Germinal center (tissue), 1 donor: Measurements from ENCODE around the gene TMEM170B.

ENCODE experiments used
- DNase-seq: peaks from one replicate; pipeline ENCODE4 v3.0.0; 2012; ENCODE audit warnings: mixed read lengths, low spot score

The TMEM170B gene

DNA sequence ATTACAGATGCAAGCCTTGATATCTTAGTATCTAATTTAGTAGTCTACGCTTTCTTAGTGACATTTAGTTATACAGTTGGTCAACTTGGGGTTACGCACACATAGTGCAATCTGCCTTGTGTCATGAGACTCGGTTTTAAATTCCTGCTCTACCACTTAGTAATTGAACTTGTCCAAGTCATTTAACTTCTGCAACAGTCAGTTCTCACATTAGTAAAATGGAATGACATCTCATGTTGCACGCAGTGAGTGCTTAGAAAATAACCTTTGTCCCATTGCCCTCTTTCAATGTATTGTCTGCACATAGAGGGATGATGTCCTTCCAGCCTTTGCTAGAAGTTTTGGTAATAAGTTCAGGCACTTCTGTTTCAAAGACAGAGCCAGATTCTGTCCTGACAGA is 48.6 kb downstream of the TMEM170B start:
- DNase-seq: no peak

DNA sequence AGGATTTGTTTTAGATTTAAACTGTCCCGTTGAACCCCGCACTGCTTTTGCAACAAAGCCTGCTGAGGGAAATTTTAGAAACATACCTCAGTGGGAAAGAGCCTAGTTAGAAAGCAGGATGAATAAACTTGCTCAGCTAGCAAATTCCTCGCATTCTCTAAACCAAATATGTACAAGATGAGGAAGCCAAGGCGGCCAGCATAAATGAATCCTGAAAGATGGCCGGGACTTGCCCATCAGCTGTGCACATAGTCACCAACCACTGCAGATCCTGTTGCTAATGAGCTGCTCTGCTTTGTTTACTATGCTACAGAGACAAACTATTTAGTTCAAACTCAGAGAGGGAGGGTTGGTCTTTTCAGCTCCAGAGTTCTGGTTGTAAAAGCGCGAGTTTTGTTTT is 49.0 kb downstream of the TMEM170B start:
- DNase-seq: no peak

- no peak for DNase-seq
Observed at GRCh38 chr6:11589261-11589660, 51.7 kb downstream of the TMEM170B start.

- DNase-seq: no peak
Observed at GRCh38 chr6:11592294-11592906, 54.9 kb downstream of the TMEM170B start.

DNA sequence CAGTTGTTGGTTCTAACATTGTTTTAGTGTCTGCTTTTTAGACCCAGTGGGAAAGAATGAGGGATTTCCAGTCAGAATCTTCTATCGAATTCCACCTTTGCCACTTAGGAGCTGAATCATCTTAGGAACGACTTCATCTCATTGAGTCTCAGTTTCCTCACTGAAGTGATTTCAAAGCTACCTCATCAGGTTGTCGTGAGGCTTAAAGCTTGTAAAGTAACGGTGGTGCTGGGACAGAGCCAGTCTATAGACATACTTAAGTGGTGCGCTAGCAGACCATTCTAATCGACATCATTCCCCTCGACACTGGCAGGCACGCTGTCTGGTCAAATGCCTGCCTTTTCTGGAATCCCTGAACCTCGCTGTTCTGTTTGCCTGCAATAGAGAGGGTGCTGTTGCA is 55.5 kb downstream of the TMEM170B start:
- no peak for DNase-seq

DNA sequence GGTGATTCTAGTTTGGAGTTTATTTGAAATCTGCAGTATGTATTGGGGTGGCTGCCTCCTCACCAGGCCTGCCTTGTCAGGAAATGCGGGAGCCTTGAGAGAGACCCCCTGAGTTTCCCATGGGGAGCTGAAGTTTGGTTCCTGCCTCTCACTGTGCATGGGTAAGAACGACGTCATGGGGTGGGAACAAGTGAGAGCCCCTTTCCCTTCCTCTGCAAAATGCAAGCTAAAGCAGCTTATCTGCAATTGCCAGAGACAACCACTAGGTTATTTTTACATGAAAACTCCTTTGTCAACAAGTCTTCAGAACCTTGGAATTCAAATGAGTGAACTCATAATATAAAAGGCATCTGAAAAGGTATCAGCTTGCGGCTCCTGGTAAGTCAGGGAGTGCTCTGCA is 58.4 kb downstream of the TMEM170B start:
- DNase-seq: no peak

- DNase-seq: no peak
Observed at GRCh38 chr6:11596640-11597237, 59.2 kb downstream of the TMEM170B start.

GRCh38 chr6:11598687-11599086 is 61.1 kb downstream of the TMEM170B start:
- no peak for DNase-seq

GRCh38 chr6:11600251-11600650 is 62.7 kb downstream of the TMEM170B start:
- no peak for DNase-seq

- DNase-seq: no peak
Observed at GRCh38 chr6:11601776-11602605, 64.4 kb downstream of the TMEM170B start.

- DNase-seq: no peak
Observed at GRCh38 chr6:11604215-11604614, 66.7 kb downstream of the TMEM170B start.

- DNase-seq: no peak
Observed at GRCh38 chr6:11604836-11605506, 67.4 kb downstream of the TMEM170B start.

- DNase-seq: no peak
Observed at GRCh38 chr6:11605507-11605905, 68.0 kb downstream of the TMEM170B start.

DNA sequence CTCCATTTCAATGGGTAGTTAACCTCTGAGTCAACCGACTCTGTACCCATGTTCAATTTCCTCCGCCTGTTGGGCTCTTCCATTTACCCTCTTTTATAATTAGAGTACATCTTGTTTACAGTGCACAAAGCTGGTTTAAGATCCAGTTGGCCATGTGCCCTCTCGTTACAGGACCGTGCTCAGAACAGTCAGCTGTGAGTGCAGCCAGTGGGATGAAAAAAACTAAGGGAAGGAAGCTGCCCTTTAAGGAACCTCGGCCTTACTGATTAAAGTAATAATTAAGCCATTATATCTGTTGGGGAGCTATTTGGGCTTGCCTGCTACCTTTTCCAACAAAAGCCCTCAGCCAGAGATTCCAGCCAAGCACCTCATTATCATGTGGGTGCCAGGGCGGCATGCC is 68.8 kb downstream of the TMEM170B start:
- DNase-seq: no peak

- DNase-seq: no peak
Observed at GRCh38 chr6:11607383-11607782, 69.8 kb downstream of the TMEM170B start.

GRCh38 chr6:11608600-11609323 is 71.2 kb downstream of the TMEM170B start:
- DNase-seq: no peak

DNA sequence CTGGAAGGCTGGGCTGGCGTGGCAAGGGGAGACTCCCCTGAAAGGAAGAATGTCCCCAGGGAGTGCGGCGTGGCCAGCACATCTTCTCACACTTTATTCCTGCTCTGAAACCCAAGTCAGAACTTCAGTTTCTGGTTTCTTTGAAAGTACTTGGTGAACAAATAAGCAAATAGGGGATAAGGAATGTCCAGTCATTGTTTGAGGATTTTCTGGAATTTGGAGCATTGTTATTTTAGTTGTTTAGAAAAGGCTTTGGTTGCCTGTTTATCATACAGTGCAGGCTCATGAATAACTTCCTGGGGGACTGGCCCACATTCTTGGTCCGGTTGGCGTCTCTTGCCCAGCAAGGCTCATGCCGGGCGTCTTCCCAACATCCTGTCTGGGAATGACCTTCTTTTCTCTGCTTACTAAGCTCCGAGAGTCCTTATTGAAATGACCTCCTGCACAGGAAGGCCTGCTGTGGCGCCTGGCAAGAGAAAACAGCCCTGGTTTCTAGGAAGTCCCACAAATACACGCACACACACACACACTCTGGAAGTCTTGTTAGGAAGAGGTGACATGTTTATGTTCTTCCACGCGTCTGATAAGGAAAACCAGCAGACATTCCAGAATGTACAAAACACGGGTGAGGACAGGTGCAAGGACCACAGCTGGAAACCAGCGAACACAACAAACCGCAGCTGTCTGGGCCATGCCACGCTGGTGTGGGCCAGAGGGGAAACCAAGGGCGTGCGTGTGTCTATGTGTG is 71.9 kb downstream of the TMEM170B start:
- no peak for DNase-seq

DNA sequence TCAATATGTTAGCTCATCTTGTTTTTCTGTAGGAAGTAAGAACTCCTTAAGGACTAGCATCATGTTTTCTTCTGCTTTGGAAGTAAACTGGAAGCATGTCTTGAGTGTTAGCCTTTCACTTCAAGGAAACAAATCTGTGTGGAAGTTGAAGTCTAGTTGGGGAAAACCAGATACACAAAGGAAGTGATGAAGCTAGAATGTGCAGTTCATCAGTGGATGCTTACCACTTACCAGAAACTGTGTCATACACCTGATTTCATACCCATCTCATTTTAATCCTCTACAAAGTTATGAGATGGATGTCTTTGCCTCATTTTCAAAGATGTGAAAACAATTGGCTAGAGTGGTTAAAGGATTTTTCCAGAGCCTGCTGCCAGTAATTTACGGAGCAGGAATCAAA is 75.8 kb downstream of the TMEM170B start:
- no peak for DNase-seq

GRCh38 chr6:11613858-11614257 is 76.3 kb downstream of the TMEM170B start:
- DNase-seq: no peak

GRCh38 chr6:11614534-11615213 is 77.1 kb downstream of the TMEM170B start:
- DNase-seq: no peak

GRCh38 chr6:11615214-11615602 is 77.7 kb downstream of the TMEM170B start:
- no peak for DNase-seq
